Progenitor cell of endocrine pancreas (in vitro differentiated cells): ENCODE measurements around the gene PPFIA1. TPM values are rescaled to one million over a fixed set of nuclear protein-coding genes. Genes with fewer than 3 reads are reported as not detected.
"Not testable (repeated sequence)": the region's sequence is repeated elsewhere in the genome, so short reads cannot be mapped to it uniquely, and the experiment has no call there.

ENCODE experiments used
- DNase-seq: peaks from one replicate; pipeline ENCODE4 v3.0.0; 2021; ENCODE audit warnings: low spot score; ENCODE audit not compliant: unreplicated experiment
- H3K27ac Mint-ChIP-seq: 2 replicates; pipeline ENCODE4 v1.8.0; 2021; ENCODE audit warnings: mild to moderate bottlenecking, moderate library complexity, mixed read lengths
- H3K27me3 Mint-ChIP-seq: 2 replicates; pipeline ENCODE4 v1.8.0; 2021; ENCODE audit warnings: mixed read lengths
- H3K36me3 Mint-ChIP-seq: 2 replicates; pipeline ENCODE4 v1.8.0; 2022; ENCODE audit warnings: mixed read lengths; ENCODE audit not compliant: insufficient read depth
- H3K4me1 Mint-ChIP-seq: 2 replicates; pipeline ENCODE4 v1.8.0; 2021; ENCODE audit warnings: low read depth, mixed read lengths
- H3K4me3 Mint-ChIP-seq: 2 replicates; pipeline ENCODE4 v1.8.0; 2021; ENCODE audit warnings: low read depth, mild to moderate bottlenecking, moderate library complexity, mixed read lengths
- H3K9me3 Mint-ChIP-seq: 2 replicates; pipeline ENCODE4 v1.8.0; 2021; ENCODE audit warnings: low read depth, mixed read lengths
- total RNA-seq: library from RNA; stranded (reverse); gene quantifications from 2 replicates; pipeline ENCODE4 v1.2.1, GENCODE V29; 2021
- TF ChIP-seq, protein P1 (sequence below): fragments of 200-600 bp; sonication (generic); IDR thresholded peaks from one replicate; pipeline ENCODE4 v1.5.0; 2021; ENCODE audit warnings: antibody characterized with exemption, mild to moderate bottlenecking; ENCODE audit not compliant: unreplicated experiment

Gene PPFIA1
- total RNA-seq, 1 donor from 2014 or later, result 70.8 TPM

DNA sequence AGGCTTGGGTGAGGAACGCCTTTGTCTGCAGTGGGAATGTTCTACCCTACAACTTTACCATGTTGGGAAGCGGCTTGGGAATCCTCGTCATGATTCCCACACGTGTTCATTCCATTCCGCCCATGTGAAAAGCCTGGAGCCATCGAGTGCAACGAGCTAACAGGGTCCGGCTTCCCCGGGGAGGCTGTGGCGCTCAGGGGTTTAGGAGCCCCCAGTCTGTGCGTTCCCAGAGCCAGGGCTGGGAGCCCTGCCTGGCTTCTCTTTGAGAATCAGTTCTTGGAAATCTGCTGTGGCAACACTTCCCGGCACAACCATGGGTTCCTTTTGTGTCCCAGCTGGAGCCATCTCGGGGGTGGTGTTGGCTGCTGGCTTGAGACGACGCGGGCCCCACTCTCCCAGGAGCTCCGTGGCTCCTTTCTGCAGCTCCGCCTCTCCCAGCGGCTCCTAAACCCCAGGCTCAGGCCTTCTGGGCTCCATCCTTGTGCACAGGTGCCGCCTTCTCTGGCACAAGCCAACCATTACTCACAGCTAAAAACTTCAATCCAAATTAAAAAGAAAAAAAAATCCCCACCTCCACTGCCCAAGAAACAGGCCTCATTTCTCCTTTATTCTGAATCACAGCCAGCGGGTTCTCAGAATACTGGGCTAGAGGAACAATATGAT lies 18.7 kb upstream of the PPFIA1 start:
- Mint-ChIP-seq H3K27me3 (peaks cover 25% of the 10 kb centered on the region), H3K27ac (no peak overlapping the region), H3K4me1 (no peaks in the 10 kb centered on the region), H3K9me3 (no peaks in the 10 kb centered on the region), H3K4me3 (no peak overlapping the region), H3K36me3 (no peaks in the 10 kb centered on the region)
- TF ChIP-seq, protein P1, sequence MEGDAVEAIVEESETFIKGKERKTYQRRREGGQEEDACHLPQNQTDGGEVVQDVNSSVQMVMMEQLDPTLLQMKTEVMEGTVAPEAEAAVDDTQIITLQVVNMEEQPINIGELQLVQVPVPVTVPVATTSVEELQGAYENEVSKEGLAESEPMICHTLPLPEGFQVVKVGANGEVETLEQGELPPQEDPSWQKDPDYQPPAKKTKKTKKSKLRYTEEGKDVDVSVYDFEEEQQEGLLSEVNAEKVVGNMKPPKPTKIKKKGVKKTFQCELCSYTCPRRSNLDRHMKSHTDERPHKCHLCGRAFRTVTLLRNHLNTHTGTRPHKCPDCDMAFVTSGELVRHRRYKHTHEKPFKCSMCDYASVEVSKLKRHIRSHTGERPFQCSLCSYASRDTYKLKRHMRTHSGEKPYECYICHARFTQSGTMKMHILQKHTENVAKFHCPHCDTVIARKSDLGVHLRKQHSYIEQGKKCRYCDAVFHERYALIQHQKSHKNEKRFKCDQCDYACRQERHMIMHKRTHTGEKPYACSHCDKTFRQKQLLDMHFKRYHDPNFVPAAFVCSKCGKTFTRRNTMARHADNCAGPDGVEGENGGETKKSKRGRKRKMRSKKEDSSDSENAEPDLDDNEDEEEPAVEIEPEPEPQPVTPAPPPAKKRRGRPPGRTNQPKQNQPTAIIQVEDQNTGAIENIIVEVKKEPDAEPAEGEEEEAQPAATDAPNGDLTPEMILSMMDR, result no peak
- DNase-seq, result no peak

DNA sequence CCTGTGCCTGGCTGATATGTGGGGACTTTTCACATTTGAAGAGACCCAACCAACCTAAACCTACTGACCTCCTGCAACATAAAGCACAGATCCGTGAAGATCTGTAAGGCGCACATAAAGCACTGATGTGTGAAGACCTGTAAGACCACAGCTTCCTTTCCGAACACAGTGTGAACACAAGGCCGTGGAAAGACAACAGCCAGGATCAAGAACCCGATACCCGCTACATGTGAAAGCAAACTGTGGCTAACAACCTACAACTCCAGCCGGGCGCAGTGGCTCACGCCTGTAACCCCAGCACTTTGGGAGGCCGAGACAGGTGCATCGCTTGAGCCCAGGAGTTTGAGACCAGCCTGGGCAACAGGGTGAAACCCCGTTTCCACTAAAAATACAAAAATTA lies 17.6 kb upstream of the PPFIA1 start:
- Mint-ChIP-seq H3K36me3 (no peaks in the 10 kb centered on the region), H3K27me3 (peaks cover 16% of the 10 kb centered on the region), H3K27ac (no peak overlapping the region), H3K4me3 (no peak overlapping the region), H3K9me3 (no peaks in the 10 kb centered on the region), H3K4me1 (no peaks in the 10 kb centered on the region)
- no peak for DNase-seq
- TF ChIP-seq, protein P1, result no peak

DNA sequence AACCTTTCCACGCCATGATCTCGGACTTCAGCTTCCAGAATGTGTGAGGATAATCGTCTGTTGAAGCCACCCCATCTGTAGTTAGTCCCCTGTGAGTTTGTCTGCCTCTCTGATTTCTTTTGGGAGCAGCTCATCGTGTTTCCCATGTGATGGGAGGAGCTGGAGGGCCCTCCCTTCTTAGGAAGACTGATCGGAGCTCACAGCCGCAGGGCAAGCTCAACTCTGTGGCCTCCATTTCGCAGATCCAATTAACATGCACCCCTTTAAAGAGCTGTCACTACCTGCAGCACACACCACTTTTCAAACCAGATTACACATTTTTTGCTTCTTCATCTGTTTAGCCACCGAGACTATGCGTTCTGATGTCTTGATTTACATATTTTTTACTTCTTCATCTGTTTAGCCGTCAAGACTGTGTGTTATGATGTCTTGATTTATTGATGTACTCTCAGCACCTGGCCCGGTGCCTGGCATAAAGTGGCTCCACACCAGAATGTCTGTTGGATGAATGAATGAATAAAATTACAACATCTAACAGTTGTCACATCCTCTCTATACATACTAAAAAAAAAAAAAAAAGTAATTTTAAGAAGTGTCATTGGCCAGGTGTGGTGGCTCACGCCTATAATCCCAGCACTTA lies 14.9 kb upstream of the PPFIA1 start:
- Mint-ChIP-seq H3K9me3 (no peaks in the 10 kb centered on the region), H3K27me3 (peaks cover 10% of the 10 kb centered on the region), H3K4me1 (no peaks in the 10 kb centered on the region), H3K27ac (no peak overlapping the region), H3K4me3 (no peak overlapping the region), H3K36me3 (no peaks in the 10 kb centered on the region)
- TF ChIP-seq, protein P1, result no peak
- DNase-seq, result no peak

DNA sequence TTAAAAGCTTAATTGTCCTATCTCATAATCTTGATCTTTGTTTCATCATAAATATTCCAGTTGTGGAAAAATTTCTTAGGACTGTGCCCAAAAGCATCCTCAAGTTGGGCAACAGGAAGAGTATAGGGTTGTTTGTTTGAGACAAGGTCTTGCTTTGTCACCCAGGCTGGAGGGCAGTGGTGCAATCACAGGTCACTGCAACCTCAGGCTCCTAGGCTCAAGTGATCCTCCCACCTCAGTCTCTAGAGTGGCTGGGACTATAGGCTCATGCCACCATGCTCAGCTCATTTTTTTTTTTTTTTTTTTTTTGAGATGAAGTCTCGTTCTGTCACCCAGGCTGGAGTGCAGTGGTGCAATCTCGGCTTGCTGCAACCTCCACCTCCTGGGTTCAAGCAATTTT lies 11.4 kb upstream of the PPFIA1 start:
- H3K9me3 Mint-ChIP-seq, H3K4me3 Mint-ChIP-seq, H3K4me1 Mint-ChIP-seq, DNase-seq, H3K27ac Mint-ChIP-seq, H3K27me3 Mint-ChIP-seq, H3K36me3 Mint-ChIP-seq: not testable (repeated sequence)

DNA sequence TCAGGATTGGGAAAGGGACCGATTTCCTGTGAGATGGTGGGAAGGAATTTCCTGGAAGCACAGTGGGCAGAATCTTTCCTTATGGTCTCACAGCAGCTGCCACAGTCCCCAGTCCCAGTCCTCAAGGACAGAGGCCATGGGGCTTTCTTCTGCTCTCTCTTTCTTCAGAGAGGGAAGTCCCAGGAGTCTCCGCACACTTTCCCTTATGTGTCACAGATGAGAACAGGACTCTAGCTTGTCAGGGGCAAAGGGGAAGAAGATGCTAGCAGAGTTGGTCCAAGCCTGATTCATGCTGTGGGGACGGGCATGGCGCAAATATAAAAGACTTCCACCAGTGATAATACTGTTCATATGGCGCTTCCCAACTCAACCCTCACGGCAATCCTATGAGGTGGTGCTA lies 7.5 kb upstream of the PPFIA1 start:
- no peak for DNase-seq
- Mint-ChIP-seq H3K27me3 (peaks cover 10% of the 10 kb centered on the region), H3K4me1 (no peaks in the 10 kb centered on the region), H3K27ac (no peak overlapping the region), H3K9me3 (no peaks in the 10 kb centered on the region), H3K4me3 (no peak overlapping the region), H3K36me3 (no peaks in the 10 kb centered on the region)
- TF ChIP-seq, protein P1, result no peak

DNA sequence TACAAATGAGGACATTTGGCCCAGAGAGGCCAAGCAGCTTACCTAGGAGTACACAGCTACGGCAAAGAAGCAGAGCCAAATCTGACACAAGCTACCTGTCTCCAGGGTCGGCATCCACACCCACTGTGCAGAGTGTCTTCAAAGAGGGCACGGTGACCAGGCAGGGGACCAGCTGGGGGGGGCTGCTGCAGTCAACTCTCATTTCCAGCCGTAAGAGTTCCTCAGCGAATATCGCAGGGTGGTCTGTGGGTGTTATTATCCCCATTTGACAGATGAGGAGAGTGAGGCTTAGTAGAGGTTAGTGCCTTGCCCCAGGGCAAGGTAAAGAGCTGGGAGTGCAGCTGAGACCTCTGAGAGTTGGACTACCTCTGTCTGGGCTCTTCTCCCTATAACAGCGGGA lies 7.1 kb upstream of the PPFIA1 start:
- TF ChIP-seq, protein P1, result no peak
- H3K9me3 Mint-ChIP-seq, result no peaks in the 10 kb centered on the region
- no peak overlapping the region for H3K27ac Mint-ChIP-seq
- DNase-seq, result no peak
- no peak overlapping the region for H3K4me3 Mint-ChIP-seq
- H3K27me3 Mint-ChIP-seq, result peaks cover 10% of the 10 kb centered on the region
- no peaks in the 10 kb centered on the region for H3K4me1 Mint-ChIP-seq
- no peaks in the 10 kb centered on the region for H3K36me3 Mint-ChIP-seq
